DND-41 (cell line): ENCODE measurements around the gene LRRC70.

ENCODE experiments used
- ATAC-seq: fragments of 200-7000 bp; cut with Tn5 transposase; 3 replicates; pipeline ENCODE4 v1.9.1; 2021; ENCODE audit warnings: low read depth; ENCODE audit not compliant: insufficient read depth
- DNase-seq: peaks from one replicate; pipeline ENCODE4 v3.0.0-alpha.2; 2020
- H2AFZ ChIP-seq: 2 replicates; pipeline ENCODE4 v1.6.0; 2012; ENCODE audit warnings: low read depth, low read length
- H3K27ac ChIP-seq: 2 replicates; pipeline ENCODE4 v1.5.1; 2012; ENCODE audit warnings: low read length, inconsistent platforms
- H3K27me3 ChIP-seq: fragments of 200-600 bp; sonication (generic); 2 replicates; pipeline ENCODE4 v1.6.0; 2012; ENCODE audit warnings: low read length, mild to moderate bottlenecking, inconsistent platforms; ENCODE audit not compliant: insufficient read depth, poor library complexity
- H3K36me3 ChIP-seq: 2 replicates; pipeline ENCODE4 v1.5.1; 2012; ENCODE audit warnings: low read length, inconsistent platforms; ENCODE audit not compliant: insufficient read depth
- H3K4me1 ChIP-seq: 2 replicates; pipeline ENCODE4 v1.5.1; 2012; ENCODE audit warnings: mild to moderate bottlenecking, low read length; ENCODE audit not compliant: insufficient read depth
- H3K4me2 ChIP-seq: 2 replicates; pipeline ENCODE4 v1.6.0; 2012; ENCODE audit warnings: mild to moderate bottlenecking, moderate library complexity, low read length, inconsistent platforms; ENCODE audit not compliant: insufficient read depth
- H3K4me3 ChIP-seq, 2 experiments: fragments of 200-600 bp in 1 of 2; shearing (Covaris generic) in 1 of 2; 2 replicates each; pipeline ENCODE4 v1.5.1; 2012 to 2016; ENCODE audit warnings: inconsistent platforms in 2 of 2, low read length in 2 of 2, mild to moderate bottlenecking in 2 of 2, low read depth in 1 of 2, moderate library complexity in 1 of 2
- H3K79me2 ChIP-seq: 2 replicates; pipeline ENCODE4 v1.6.0; 2012; ENCODE audit warnings: low read length, inconsistent platforms; ENCODE audit not compliant: insufficient read depth
- H3K9ac ChIP-seq: 2 replicates; pipeline ENCODE4 v1.6.0; 2012; ENCODE audit warnings: low read depth, mild to moderate bottlenecking, inconsistent platforms, low read length, moderate library complexity
- H3K9me3 ChIP-seq: 2 replicates; pipeline ENCODE4 v1.5.1; 2012; ENCODE audit warnings: low read length, moderate library complexity, mild to moderate bottlenecking, inconsistent platforms; ENCODE audit not compliant: insufficient read depth, severe bottlenecking
- H4K20me1 ChIP-seq: 2 replicates; pipeline ENCODE4 v1.6.0; 2012; ENCODE audit warnings: low read length; ENCODE audit not compliant: insufficient read depth
- CTCF ChIP-seq: IDR thresholded peaks from 2 replicates; pipeline ENCODE4 v1.5.1; 2012; ENCODE audit warnings: borderline replicate concordance, low read length, moderate library complexity, mild to moderate bottlenecking; ENCODE audit not compliant: poor library complexity, severe bottlenecking; ENCODE audit errors: extremely low read depth
- EZH2 ChIP-seq: IDR thresholded peaks from 3 replicates; pipeline ENCODE4 v1.6.1; 2012; ENCODE audit warnings: borderline replicate concordance, low read depth, mild to moderate bottlenecking, moderate library complexity, low read length, inconsistent platforms; ENCODE audit not compliant: severe bottlenecking

Gene LRRC70

GRCh38 chr5:62626534-62626933, 47.9 kb downstream of the LRRC70 start:
- Histone ChIP-seq H2AFZ (no peak overlapping the region), H3K9me3 (no peaks in the 10 kb centered on the region), H3K4me1 (no peaks in the 10 kb centered on the region), H3K27me3 (no peaks in the 10 kb centered on the region), H3K4me3 (no peak overlapping the region), H3K9ac (no peak overlapping the region), H4K20me1 (no peaks in the 10 kb centered on the region), H3K27ac (no peak overlapping the region), H3K4me2 (no peak overlapping the region), H3K36me3 (peaks cover 29% of the 10 kb centered on the region), H3K79me2 (no peaks in the 10 kb centered on the region)
- DNase-seq (no peak), ATAC-seq (no peak)
- TF ChIP-seq CTCF (no peak), EZH2 (no peak)

- DNase-seq (no peak), ATAC-seq (no peak)
- Histone ChIP-seq H3K27ac (no peak overlapping the region), H4K20me1 (no peaks in the 10 kb centered on the region), H2AFZ (no peak overlapping the region), H3K4me2 (no peak overlapping the region), H3K9me3 (no peaks in the 10 kb centered on the region), H3K9ac (no peak overlapping the region), H3K36me3 (peaks cover 29% of the 10 kb centered on the region), H3K27me3 (no peaks in the 10 kb centered on the region), H3K4me1 (no peaks in the 10 kb centered on the region), H3K4me3 (no peak overlapping the region), H3K79me2 (no peaks in the 10 kb centered on the region)
- TF ChIP-seq CTCF (no peak), EZH2 (no peak)
Observed at GRCh38 chr5:62627121-62627520, 48.5 kb downstream of the LRRC70 start.

- ATAC-seq (no peak), DNase-seq (no peak)
- no peak overlapping the region for H3K9ac ChIP-seq
- H3K9me3 ChIP-seq: no peaks in the 10 kb centered on the region
- H3K79me2 ChIP-seq: no peaks in the 10 kb centered on the region
- H4K20me1 ChIP-seq: no peaks in the 10 kb centered on the region
- H3K36me3 ChIP-seq: peaks cover 29% of the 10 kb centered on the region
- no peaks in the 10 kb centered on the region for H3K27me3 ChIP-seq
- no peak overlapping the region for H3K4me3 ChIP-seq
- no peak overlapping the region for H2AFZ ChIP-seq
- H3K27ac ChIP-seq: no peak overlapping the region
- no peak overlapping the region for H3K4me2 ChIP-seq
- TF ChIP-seq CTCF (no peak), EZH2 (no peak)
- no peaks in the 10 kb centered on the region for H3K4me1 ChIP-seq
Observed at GRCh38 chr5:62627901-62628300, 49.3 kb downstream of the LRRC70 start.
